HS-5 (cell line): ENCODE measurements around the gene MRPS27.
"Not testable (repeated sequence)": the region's sequence is repeated elsewhere in the genome, so short reads cannot be mapped to it uniquely, and the experiment has no call there.

Experiments
- DNase-seq: peaks from one replicate; pipeline ENCODE4 v3.0.0-alpha.2; 2012; ENCODE audit warnings: low read depth

Gene MRPS27

DNA sequence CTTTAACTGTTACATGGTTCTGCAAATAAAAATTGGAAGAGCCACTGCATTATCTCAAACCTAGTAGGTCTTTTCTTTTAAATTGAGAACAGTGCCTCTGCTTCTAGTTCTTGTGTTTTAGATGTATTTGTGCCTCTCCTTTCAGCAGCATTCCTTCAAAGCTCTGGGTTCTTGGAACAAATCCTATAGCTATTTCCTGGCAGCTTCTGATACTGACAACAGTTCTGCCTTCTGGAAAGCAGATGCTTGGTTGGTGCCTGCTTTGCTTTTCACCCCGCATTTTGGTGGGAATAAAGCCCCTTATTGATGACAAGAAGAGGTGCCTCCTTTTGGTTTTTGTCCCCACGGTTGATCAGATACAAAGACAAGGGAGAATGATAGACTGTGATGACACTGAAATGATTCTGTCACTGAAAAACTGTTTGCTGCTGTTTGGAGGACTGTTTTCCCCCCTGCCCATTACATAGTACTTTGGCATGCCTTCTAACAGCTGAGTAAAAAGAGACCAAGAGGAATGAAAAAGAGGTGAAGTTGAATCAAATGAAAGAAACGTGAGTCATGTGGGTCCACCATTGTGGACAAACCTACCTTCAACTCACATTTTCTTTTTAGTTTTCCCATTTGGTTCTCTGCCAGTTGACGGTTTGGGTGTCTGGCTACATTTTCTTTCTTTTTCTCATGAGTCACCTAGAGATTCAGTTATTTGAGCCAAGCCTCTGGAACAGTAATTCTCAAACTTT lies 5.7 kb upstream of the MRPS27 start:
- DNase-seq: no peak

DNA sequence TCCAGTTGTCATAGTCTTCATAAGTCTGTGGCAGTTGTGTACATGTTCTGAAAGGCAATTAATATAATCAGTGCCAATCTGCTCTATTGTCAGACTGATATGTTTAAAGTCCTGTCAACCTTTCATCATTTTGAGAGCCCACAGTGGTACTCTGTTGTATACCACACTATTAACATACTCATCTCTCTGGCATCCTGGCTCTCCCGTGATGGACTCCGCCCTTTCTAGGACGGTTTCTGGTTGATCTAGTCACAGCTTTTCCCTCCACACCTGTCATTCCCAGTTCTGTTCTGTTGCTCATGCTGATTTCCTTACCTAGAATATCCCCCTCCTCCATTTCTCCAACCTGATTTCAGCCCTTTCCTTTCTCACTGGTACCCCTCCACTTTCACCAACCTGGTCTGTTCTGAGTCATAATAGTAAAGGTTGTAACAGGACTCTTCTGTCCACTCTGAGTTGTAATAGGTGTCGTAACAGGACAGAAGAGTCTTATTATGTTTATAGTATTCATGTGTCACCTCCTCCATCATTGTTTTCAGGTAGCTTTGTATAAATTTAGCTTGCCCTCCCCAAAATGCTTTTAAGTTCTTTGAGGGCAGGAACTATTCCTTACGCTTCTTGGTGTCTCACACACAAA lies 4.3 kb upstream of the MRPS27 start:
- no peak for DNase-seq

DNA sequence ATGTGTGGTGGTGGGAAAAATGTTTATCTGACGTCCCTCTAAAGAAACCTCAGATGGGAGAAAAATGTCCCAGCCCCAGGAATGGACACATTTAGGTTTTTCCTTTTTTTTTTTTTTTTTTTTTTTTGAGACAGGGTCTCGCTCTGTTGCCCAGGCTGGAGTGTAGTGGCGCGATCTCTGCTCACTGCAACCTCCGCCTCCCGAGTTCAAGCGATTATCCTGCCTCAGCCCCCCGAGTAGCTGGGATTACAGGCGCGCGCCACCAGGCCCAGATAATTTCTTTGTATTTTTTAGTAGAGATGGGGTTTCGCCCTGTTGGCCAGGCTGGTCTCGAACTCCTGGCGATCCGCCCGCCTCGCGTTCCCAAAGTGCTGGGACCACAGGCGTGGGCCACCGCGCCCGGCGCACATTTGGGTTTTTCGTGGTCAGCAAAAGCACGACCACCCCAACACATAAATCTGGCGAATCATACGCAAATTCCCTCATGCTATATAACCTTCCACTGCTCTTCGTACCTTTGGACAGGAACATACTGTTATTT lies 535 bp downstream of the MRPS27 start:
- not testable (repeated sequence) for DNase-seq

DNA sequence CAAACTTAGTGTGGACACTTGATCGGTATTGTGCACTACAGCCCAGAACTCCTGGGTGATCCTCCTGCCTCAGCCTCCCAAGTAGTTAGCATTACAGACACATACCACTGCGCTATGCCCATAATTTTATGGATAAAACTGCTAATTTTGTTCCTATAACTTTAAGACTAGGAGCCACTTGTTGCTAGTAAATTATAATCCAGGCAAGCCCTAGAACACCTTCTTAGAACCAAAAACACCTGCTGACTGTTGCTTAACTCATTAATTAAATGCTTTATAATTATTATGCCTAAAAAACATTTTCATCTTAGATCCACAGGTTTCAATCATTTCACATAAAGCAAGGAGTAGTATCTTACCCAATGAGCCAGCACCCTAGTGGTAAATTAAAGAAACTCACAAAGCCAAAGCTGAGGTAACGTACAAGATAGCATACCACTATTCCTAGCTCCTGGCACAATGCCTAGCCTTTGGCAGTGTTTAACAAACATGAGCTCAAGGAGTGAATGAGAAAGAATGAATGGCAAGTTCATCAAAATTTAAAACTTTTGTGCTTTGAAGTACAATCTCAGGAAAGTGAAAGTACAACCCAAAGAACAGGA lies 5.4 kb downstream of the MRPS27 start:
- no peak for DNase-seq

DNA sequence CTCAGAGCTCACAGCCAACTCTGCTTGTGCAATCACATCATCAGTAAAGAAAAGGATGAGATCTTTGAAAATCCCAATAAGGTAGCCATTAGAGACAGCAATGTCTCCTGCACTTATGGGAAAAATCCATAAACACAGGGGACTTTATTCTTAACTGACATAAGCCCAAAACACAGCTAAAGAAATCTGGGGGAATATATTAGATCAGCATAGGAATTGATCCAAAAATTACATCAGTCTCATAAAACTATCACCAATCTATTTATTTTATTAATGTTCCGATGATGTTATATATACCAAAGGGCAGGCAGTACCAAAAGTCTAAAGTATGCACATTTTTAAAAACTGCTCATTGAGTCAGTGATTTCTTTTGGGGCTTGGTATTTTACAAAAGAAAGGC lies 6.9 kb downstream of the MRPS27 start:
- no peak for DNase-seq

DNA sequence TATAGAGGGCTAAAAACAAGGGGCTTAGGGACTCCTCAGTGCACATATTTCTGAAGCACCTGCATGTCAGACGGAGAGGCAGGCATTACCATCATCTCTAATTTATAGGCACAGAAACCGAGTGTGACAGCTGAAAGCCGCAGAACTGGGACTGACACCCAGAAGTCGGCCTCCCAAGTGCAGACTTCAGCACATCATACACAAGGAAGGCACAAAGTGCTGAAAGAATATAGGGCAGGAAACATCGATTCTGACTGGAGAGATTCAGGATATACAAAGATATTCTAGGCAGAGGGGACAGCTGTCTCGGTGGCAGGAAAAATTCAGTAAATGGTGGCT lies 11.2 kb downstream of the MRPS27 start:
- no peak for DNase-seq

DNA sequence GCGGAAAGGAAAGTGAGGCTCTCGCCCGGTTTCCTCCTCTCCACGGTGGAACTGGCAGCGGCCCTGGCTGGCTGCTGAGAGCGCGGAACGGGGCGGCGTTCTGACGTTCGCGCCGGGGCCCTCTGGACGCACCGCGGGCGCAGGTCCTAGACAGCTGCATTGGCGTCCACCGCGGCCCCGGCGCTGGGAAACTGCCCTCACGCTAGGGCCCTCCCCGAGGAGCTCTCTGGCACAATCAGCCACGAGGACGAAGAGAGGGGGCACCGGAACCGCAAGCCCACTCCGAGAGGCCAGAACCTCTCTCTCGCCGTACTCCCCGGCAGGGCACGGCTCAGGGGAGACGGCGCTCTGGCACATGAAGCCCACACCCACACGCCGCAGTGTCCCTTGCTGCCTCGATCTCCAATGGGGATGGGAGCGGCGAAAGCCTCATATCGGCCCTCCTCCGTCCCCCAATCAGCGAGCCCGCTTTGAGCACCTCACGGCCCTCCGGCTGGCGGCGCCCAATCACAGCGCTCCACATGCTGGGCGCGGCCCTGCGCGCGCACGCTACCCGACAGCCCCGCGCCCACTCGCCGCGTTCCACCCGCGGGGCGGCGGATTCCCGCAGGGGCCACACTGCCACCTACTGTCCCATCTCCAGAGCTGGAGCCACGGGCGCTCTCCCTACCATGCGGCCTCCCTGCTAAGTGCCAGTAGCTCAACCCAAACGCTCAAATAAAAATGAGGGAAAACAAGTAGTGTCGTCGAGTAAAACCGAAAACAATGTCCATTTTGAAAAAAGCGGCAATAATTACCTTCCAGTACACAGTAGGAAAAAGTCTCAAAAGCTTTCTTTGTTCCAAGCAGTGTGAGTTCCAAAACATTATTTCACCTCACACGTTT lies 11.8 kb downstream of the MRPS27 start:
- peak; percentile 89 for DNase-seq

DNA sequence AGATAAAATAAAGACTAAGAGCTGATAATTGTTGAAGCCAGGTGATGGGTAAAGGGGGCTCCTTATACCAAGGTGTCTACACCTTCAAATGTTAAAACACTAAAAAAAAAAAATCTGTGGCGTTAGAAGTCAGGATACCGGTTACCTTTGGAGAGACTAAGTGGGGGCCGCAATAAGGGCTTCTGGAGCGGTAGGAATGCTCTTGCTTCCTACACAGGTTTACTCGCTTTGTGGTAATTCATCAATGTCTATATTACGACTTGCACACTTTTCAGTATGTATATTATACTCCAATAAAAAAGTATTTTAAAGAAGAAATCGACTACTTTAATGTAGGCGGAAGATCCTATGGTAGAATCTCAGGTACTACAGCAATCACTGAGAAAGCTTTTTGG lies 12.5 kb downstream of the MRPS27 start:
- no peak for DNase-seq

DNA sequence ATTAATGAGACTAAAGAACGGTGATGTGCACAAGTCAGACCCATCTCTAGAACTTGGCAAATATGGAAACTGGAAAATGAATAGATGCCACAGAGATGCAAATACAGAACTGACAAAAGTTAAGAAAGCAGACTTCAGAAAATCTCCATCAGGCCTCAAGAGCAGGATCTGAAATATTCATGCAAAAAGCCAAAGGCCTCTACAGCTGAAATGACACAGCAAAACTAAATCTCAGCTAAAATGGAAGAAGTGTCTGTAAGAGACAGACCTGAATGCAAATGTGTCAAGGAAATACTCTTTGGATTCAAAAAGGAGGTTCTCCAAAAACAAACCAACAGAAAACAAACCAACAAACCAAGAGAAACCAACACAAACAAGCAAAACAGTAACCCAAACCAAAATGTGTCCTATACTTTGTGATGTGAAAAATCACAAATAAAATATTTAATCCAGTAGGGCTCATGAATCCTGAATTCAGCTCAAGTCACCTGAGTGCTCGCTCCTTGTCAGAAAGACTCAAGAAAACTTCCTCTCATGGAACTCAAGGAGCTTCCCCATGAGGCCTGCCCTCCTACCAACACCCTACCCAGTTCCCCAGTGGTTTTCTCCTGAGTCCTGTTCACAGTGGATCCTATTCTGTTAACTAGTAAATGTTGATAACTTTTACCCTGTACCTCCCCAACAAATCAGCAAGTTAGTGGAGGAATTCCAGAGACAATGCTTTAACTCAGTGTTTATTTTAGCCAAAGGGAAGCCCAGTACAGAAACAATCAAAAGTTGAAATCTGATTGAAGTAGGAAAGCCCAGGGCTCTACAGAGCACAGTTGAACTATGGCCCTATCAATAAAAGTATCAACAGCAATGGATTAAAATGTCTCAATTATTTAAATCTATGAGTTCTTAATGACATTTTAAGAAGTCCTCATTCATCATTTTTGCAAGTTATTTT lies 14.6 kb downstream of the MRPS27 start:
- DNase-seq: no peak

DNA sequence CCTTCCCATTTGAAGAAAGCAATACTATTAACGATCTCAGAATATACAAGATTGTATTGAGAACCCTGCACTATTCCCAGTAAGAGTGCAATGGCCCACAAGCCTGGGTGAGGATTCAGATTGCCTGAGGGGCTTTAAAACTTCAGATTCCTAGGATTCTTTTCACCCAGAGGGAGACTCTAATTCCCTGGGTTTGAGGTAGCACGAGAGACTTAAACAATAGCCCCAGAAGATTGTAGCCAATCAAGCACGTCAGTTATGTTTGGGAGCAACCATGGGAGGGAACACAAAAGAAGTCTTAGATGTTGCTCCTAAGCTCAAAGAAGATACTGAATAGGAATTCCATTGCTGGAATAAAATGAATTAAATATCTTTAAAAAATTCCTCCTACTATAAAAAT lies 17.9 kb downstream of the MRPS27 start:
- no peak for DNase-seq

DNA sequence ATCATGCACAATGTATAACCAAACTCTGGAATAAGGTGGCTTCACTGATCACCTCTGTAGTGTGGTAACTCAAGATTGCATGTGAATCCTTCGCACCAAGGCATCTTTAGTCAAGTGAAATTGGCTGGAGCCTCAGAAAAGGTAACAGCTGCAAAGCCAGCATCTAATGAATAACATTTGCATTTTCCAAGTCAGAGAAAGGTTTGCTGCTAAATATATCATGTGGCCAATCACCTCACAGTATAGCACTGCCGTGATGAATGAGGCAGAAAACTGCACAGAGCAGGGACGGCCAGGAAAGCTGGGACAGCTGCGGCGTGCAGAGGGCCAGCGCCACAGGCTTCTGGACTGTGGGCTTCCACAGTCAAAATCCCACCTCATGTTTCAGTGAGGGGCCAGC lies 18.5 kb downstream of the MRPS27 start:
- DNase-seq: no peak

DNA sequence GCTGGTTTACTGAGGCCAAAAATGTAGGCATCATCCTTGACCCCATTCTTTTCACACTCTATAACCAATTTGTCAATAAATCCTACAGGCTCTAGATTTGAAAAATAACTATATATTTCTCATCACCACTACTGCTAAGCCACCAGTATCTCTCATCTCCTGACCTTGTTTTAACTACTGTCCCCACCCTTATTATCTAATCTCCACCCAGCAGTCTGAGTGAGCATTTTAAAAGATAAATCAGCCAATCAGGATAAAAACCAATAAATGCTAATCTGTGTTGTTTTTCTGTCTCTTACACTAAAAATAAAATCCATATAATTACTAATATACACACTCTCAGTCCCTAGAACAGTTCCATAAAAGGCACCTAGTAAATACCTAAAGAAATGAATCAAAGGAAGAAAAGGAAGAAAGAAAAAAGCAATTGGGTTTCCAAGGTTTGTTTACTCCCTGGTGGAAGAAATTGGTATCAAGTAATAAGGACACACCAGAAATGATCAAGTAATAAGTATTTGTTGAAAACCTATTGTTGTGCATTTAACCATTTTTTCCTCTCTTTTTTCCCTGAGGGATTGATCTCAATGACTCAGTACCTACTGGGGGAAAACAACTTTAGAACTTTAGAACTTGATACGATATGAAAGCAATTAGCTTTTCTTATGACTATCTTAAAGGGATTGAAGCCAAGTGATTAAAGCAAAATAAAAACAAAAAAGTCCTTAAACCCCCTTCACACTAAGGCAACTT lies 19.3 kb downstream of the MRPS27 start:
- no peak for DNase-seq

DNA sequence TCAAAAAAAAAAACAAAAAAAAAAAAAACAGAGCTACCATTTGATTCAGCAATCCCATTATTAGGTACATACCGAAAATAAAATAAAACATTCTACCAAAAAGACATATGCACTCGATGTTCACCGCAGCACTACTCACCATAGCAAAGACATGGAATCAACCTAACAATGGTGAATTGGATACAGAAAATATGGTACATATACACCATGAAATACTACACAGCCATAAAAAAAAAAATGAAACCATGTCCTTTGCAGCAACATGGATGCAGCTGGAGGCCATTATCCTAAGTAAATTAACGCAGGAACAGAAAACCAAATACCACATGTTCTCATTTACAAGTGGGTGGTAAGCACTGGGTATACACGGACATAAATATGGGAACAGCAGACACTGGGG lies 21.3 kb downstream of the MRPS27 start:
- DNase-seq: no peak

DNA sequence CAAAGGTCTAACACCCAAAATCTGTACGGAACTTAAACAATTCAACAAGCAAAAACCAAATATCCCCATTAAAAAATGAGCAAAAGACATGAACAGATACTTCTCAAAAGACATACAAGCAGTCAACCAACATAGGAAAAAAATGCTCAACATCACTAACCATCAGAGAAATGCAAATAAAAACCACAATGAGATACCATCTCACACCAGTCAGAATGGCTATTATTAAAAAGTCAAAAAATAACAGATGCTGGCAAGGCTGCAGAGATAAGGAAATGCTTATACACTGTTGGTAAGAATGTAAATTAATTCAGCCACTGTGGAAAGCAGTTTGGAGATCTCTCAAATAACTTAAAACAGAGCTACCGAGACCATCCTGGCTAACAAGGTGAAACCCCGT lies 21.9 kb downstream of the MRPS27 start:
- DNase-seq: not testable (repeated sequence)

DNA sequence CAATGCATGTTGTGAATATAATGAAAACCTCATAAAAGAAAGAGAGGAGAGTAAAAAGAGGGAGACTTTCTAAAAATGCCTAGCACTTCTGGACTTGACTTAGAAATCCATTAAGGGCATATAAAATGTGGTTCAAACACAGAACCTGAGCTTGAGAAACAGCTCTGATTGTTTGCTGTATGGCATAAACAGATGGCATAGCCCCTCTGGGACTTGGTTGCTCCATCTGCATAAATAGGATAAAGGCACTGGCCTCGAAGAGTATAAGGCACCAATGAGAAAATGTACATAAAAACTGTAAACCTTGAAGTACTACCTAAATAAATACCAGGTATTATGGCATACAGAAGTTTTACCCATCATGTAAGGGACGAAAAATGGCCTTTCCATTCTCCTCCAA lies 23.8 kb downstream of the MRPS27 start:
- DNase-seq: no peak

DNA sequence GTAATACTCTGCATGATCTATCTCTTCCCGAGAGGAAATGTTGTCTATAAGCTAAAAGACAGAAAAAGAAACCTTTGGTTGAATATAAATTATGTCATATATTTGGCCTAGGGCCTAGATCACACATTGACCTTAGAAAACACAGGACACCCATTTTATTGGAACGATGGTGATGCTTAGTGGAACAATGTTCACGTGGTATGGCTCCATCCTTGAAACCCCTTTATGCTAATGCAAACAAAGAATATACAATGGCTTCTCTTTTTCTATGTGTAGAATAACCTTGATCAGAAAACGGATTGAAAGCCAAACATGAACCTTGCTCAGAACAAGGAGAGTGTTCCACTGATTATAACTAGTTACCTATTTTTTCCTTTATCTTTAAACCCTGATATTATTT lies 24.5 kb downstream of the MRPS27 start:
- no peak for DNase-seq

DNA sequence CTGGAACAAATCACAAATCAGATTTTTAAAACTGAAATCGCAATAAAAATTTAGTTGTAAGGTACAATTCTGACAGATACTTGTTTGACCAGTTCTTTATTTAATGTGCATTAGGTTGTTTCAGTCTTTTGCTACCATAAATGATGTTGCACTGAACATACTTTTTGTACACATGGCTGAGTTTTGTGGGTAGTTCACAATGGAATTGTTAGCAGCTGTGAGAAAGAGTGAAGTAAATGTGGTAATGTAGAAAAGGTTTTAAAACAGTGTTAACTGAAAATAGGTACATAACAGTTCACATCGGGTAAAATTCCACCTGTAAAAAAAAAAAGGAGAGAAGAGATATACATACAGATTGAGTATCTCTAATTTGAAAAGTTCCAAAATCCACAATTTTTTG lies 25.6 kb downstream of the MRPS27 start:
- no peak for DNase-seq

DNA sequence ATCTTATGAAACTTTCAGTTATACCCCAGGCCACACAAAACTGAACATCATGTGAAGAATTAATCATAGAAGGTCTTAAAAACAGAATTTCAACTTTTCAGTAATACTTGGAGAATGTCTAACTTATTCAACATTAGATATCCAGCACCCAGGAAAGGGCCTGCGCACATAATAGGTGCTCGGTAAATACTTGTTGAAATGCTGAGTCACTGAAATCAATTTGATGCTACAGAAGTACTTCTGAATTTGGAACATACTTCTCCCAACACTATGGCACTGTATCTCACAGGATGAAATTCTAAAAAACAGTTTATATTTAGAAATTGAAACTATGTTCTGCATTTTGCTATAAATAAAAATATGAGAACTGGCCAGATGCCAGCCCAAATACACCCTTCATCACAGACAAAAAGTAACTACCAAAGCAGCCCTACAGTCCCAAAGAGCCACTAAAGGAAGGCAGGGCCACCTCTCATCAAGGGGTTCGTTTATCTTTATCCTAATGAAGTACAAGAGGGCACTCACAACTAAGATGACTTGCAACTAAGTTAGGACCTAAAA lies 26.5 kb downstream of the MRPS27 start:
- no peak for DNase-seq

DNA sequence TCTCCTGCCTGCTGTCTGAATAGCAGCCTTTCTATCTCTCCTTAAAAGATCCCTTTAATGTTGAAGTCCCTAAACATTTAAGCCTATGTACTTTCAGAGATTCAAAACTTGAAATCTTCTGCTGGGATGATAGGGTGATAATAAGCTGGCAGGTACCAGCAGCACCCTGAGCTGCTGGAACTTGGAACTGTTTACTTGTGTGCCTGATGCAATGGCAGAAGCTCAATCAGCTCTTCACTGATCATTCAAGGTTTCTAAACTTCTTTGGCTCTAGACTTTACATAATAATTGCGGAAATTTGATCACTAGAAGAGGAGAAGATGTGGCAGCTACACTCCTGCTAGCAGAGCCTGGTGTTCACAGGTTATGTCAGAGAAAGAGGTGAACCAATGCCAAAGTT lies 27.6 kb downstream of the MRPS27 start:
- no peak for DNase-seq

DNA sequence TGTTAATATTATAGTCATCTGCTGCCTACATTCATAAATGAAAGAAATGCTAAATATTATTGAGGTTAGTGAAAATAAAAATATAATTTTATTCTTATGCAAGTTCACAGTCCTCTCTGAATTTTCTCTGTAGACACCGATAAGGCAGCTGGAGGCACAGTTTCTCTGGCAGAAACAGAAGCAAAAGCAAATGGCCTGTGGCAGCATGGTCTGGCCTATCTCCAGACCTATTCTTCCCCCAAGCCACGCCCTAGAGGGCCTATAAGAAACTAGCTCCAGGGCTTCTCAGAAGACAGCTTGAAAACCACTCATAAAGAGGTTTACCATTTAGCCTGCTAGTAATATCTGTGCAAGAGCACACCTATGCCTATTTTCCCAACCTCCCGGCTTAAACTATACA lies 28.4 kb downstream of the MRPS27 start:
- no peak for DNase-seq
